ENCODE data around the gene RASL10A.

RASL10A gene

DNA sequence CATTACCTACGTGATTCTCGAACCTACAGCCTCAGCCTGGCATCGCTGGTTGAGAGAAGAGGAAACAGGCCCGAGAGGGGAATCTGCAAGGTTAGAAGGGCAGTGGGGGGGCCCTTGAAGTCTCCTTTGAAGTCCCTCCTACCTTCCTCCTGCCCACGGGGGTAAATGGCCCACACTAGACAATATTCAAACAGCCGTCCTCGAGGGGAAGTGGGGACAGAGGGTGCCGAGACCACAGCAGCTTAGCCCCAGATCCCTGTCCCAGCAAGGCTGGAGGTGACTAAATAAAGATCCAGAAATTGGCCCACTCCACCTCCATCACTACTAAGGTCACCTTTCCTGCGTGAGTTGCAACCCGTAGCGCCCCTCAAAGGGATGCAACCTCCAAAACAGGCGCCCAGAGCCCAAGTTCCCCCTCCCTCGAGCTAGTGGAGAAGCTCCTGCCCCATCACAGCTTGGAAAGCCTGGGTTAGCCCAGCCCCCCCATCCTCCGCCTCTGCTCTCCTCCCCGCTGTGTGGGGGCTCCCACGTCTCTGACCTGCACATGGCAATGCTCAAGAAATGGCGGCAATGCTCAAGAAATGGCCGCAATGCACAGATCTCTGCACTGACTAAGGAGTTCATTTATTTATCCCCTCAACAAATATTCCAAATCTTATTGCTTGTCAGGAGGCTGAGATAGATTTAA lies 788 bp upstream of the RASL10A start:
- DNase-seq = no peak

DNA sequence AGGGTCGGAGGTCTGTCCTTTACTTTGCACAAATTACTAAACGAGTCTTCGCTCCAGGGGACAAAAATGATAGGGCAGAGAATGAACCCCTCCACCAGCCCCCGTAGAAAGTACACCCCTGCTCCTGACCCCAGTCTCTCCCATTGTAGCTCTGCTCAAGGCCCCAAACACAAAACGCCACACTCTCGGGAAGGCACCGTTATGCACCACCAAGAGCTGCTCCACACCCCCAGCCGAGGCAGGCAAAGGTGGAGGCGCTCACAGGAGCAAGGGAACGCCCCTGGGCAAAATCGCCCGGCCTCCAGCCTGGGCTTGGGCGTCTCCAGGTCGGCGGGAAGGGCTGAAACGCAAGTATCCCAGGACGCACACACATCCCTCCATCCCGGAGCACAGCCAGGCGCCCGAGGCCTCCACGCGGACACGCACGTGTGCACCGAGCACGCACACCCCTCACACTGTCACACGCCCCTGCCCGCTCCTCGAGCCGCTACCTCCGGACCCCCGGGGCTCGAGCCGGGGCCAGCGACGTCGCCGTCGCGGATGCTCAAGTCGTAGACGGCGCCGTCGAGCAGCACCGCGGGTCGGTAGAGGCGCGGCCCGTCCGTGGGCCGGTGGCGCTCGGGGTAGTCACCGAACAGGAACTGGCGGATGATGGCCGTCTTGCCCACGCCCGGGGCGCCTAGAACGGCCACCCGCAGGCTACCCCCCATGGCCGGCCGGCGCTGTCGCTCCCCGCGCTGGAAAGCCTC lies 786 bp downstream of the RASL10A start:
- DNase-seq = no peak

- DNase-seq = no peak
These were observed 1.7 kb downstream of the RASL10A start for GRCh38 chr22:29313576-29314466.

- no peak for DNase-seq
These were observed 2.3 kb downstream of the RASL10A start for GRCh38 chr22:29313126-29313575.

DNA sequence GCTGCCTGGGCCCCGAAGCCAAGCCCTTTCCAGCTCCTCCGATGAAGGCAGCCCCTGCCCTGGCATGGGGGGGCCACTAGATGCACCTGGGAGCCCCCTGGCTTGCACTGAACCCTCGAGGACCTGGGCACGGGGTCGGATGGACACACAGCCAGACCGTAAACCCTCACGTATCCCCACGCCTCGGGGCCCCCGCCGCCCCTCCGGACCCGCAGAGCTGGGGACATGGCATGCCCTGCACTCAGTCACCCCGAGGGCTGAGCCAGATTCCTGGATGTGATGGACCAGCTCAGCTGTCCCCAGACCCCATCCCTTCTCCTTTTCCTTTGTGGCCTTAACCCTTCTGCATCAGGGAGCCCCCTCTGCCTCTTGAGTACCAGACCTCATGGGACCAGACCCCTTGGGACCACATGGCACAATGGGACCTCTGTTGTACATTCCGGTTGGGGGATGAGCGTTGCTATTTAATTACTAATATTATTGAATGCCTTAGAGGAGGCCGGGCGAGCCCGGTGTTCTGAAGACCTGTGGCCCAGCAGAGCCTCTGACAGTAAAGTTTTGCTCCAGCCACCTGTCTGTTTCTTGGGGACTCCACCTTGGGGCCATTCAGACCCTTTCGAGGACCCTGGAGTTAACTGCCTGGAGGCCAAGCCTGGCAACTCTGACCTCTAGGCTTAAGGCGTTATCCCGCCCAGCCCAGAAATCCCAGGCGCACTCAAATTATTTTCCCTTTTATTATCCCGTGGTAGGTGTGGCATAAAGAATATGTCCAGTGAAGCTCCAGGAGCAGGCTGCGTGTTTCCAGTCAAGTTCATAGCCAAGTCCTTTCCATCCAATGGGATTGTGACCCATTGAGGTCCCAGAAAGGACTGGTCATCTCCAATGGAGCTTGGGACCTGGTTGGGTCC lies 3.0 kb downstream of the RASL10A start:
- DNase-seq = no peak

DNA sequence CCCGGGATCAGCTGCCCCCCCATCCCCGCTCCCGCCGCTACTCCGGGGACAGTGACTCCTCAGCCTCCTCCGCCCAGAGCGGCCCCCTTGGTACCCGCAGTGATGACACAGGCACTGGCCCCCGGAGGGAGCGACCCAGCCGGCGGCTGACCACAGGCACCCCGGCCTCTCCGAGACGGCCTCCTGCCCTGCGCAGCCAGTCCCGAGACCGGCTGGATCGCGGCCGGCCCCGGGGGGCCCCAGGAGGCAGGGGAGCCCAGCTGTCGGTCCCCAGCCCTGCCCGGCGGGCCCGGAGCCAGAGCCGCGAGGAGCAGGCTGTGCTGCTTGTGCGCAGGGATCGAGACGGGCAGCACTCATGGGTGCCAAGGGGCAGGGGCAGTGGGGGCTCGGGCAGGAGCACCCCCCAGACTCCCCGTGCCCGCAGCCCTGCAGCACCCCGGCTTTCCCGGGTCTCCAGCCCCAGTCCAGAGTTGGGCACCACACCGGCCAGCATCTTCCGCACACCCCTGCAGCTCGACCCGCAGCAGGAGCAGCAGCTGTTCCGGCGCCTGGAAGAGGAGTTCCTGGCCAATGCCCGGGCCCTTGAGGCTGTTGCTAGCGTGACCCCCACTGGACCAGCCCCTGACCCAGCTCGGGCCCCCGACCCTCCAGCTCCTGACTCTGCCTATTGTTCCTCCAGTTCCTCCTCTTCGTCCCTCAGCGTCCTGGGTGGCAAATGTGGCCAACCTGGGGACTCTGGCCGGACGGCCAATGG lies 3.9 kb downstream of the RASL10A start:
- DNase-seq = no peak

DNA sequence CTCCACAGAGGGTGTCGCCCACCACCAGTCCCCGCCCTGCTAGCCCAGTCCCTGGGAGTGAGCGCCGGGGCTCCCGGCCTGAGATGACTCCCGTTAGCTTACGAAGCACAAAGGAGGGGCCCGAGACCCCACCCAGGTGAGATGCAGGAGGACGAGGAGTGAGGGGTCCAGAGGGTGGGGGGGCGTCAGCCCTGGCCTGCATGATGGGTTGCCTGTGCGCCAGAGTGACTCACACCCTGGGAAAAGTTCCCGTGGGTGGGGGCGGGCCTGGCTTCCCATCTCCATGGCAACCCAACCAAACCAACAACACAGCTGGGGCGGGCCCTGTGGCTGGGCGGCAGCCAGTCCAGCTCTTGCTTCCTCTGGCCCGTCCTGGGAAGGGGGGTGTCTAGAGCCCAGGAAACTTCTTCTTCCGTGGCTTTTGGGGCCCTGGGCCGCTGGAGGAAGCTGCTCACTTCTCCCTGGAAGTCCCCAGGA lies 4.6 kb downstream of the RASL10A start:
- peak; percentile 60 for DNase-seq

GRCh38 chr22:29310065-29310862 lies 5.2 kb downstream of the RASL10A start:
- no peak for DNase-seq

GRCh38 chr22:29309332-29310064 lies 6.0 kb downstream of the RASL10A start:
- DNase-seq = no peak

GRCh38 chr22:29308791-29309262 lies 6.7 kb downstream of the RASL10A start:
- peak; percentile 80 for DNase-seq

- peak; percentile 29 for DNase-seq
These were observed 7.2 kb downstream of the RASL10A start for GRCh38 chr22:29308148-29308790.

DNA sequence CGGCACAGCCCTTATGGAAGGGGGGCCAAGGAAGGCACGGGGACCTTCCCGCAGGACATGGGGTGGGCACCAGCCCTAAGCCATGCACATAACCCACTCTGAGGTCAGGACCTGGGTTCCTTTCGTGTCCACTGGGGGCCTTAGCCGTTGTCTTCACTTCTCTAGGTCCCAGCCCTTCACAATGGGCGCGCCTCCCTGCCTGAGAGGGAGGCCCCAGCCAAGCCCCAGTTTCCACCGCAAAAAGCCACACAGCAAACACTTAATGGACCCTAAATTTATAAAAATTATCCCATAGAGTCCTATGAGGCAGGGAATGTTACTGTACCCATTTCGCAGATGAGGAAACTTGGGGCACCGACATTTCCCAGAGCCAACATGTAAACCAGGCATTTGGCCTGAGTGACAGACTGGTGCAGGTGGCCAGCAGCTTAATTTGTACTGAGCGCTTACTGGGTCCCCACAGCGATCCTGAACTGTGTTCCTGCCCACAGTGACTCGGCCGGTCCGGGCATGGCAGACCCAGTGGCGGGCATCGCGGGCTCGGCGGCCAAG lies 7.8 kb downstream of the RASL10A start:
- no peak for DNase-seq

GRCh38 chr22:29306835-29307595 lies 8.5 kb downstream of the RASL10A start:
- peak; percentile 21 for DNase-seq

- peak; percentile 27 for DNase-seq
These were observed 9.2 kb downstream of the RASL10A start, which contains the start of gene GAS2L1 for GRCh38 chr22:29306175-29306834. Gene GAS2L1 (plus strand): TSS chr22:29306650. CDS start chr22:29308106, 1,456 bp downstream.

DNA sequence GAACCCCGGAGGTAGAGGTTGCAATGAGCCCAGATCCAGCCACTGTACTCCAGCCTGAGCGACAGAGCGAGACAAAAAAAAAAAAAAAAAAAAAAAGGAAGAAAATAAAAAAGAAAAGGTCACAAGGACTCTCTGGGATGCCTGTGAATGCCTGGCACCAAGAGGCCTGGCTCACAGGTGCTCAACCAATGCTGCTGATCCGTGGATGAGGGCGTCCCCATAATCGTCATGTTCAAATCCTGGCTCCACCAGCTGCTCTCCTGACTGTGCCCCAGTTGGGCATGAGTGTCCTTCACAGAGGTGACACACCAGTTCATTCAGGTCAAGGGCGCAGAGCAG lies 9.7 kb downstream of the RASL10A start:
- DNase-seq = no peak

GRCh38 chr22:29302681-29303465 lies 12.6 kb downstream of the RASL10A start:
- DNase-seq = no peak

GRCh38 chr22:29302402-29302680 lies 13.2 kb downstream of the RASL10A start:
- no peak for DNase-seq
